HG02642 (cell line): ENCODE data around the gene CARD11.

Experiments used
- ATAC-seq: cut with Tn5 transposase; IDR thresholded peaks from one replicate; pipeline ENCODE4 v1.9.1; 2021; ENCODE audit warnings: mild to moderate bottlenecking; ENCODE audit not compliant: unreplicated experiment, poor library complexity

Gene CARD11

GRCh38 chr7:3043544-3044371 is at the start of gene CARD11:
TSS of gene CARD11 (minus strand) at chr7:3043867. CDS start at chr7:2958506, 85,361 bp downstream.
- peak; percentile 32 for ATAC-seq

- ATAC-seq, result peak; percentile 70
These were observed 48.8 kb upstream of the CARD11 start for GRCh38 chr7:3092468-3092867.

GRCh38 chr7:3091631-3092030 is 48.0 kb upstream of the CARD11 start:
- ATAC-seq, result no peak

GRCh38 chr7:3089493-3089892 is 45.8 kb upstream of the CARD11 start:
- no peak for ATAC-seq

- no peak for ATAC-seq
These were observed 43.6 kb upstream of the CARD11 start for GRCh38 chr7:3087243-3087755.

GRCh38 chr7:3083350-3083749 is 39.7 kb upstream of the CARD11 start:
- no peak for ATAC-seq

- no peak for ATAC-seq
These were observed 39.2 kb upstream of the CARD11 start for GRCh38 chr7:3082831-3083230.

- ATAC-seq, result no peak
These were observed 38.7 kb upstream of the CARD11 start for GRCh38 chr7:3082386-3082785.

GRCh38 chr7:3080106-3080505 is 36.4 kb upstream of the CARD11 start:
- ATAC-seq, result no peak

- no peak for ATAC-seq
These were observed 34.8 kb upstream of the CARD11 start for GRCh38 chr7:3078514-3078913.

GRCh38 chr7:3076700-3077099 is 33.0 kb upstream of the CARD11 start:
- ATAC-seq, result no peak

GRCh38 chr7:3076163-3076562 is 32.5 kb upstream of the CARD11 start:
- no peak for ATAC-seq

GRCh38 chr7:3075441-3075840 is 31.8 kb upstream of the CARD11 start:
- no peak for ATAC-seq

GRCh38 chr7:3074459-3074821 is 30.8 kb upstream of the CARD11 start:
- no peak for ATAC-seq

- no peak for ATAC-seq
These were observed 30.2 kb upstream of the CARD11 start for GRCh38 chr7:3073763-3074458.

- ATAC-seq, result no peak
These were observed 27.2 kb upstream of the CARD11 start for GRCh38 chr7:3070908-3071307.

- ATAC-seq, result no peak
These were observed 26.2 kb upstream of the CARD11 start for GRCh38 chr7:3069771-3070449.

- ATAC-seq, result no peak
These were observed 24.9 kb upstream of the CARD11 start for GRCh38 chr7:3068530-3068929.

- no peak for ATAC-seq
These were observed 24.1 kb upstream of the CARD11 start for GRCh38 chr7:3067606-3068380.

- ATAC-seq, result no peak
These were observed 23.5 kb upstream of the CARD11 start for GRCh38 chr7:3067193-3067592.
